Activated T-cell treated with anti-CD3 and anti-CD28 coated beads, Interleukin-2, amount 50 U/mL, for 24 hours (primary cell): ENCODE measurements around the gene CRTC3.
"Not testable (repeated sequence)": the region's sequence is repeated elsewhere in the genome, so short reads cannot be mapped to it uniquely, and the experiment has no call there.

Source experiments
- DNase-seq: peaks from one replicate; pipeline ENCODE4 v3.0.0-alpha.2; 2020
- H3K27ac Mint-ChIP-seq: 2 replicates; pipeline ENCODE4 v1.8.0; 2020; ENCODE audit warnings: mild to moderate bottlenecking, mixed read lengths
- H3K27me3 Mint-ChIP-seq: 2 replicates; pipeline ENCODE4 v1.8.0; 2020; ENCODE audit warnings: mixed read lengths
- H3K36me3 Mint-ChIP-seq: 2 replicates; pipeline ENCODE4 v1.8.0; 2020; ENCODE audit warnings: low read depth, mixed read lengths
- H3K4me1 Mint-ChIP-seq: 2 replicates; pipeline ENCODE4 v1.8.0; 2020; ENCODE audit warnings: low read depth, mixed read lengths
- H3K4me3 Mint-ChIP-seq: 2 replicates; pipeline ENCODE4 v1.8.0; 2020; ENCODE audit warnings: mild to moderate bottlenecking, moderate library complexity, mixed read lengths
- H3K9me3 Mint-ChIP-seq: 2 replicates; pipeline ENCODE4 v1.8.0; 2020; ENCODE audit warnings: mixed read lengths

CRTC3 gene

GRCh38 chr15:90646662-90647305, 117.1 kb downstream of the CRTC3 start:
- H3K9me3 Mint-ChIP-seq = no peaks in the 10 kb centered on the region
- no peak overlapping the region for H3K4me3 Mint-ChIP-seq
- peaks cover 25% of the 10 kb centered on the region for H3K36me3 Mint-ChIP-seq
- no peaks in the 10 kb centered on the region for H3K27me3 Mint-ChIP-seq
- no peak overlapping the region for H3K27ac Mint-ChIP-seq
- peaks cover 29% of the 10 kb centered on the region for H3K4me1 Mint-ChIP-seq
- no peak for DNase-seq

- no peaks in the 10 kb centered on the region for H3K9me3 Mint-ChIP-seq
- H3K36me3 Mint-ChIP-seq = peaks cover 20% of the 10 kb centered on the region
- H3K27me3 Mint-ChIP-seq = no peaks in the 10 kb centered on the region
- H3K27ac Mint-ChIP-seq = no peak overlapping the region
- DNase-seq = no peak
- H3K4me3 Mint-ChIP-seq = no peak overlapping the region
- peaks cover 29% of the 10 kb centered on the region for H3K4me1 Mint-ChIP-seq
Observed at GRCh38 chr15:90647326-90647725, 117.6 kb downstream of the CRTC3 start.

- peak overlapping the region; percentile 92 for H3K27ac Mint-ChIP-seq
- peaks cover 9% of the 10 kb centered on the region for H3K36me3 Mint-ChIP-seq
- no peaks in the 10 kb centered on the region for H3K27me3 Mint-ChIP-seq
- peak; percentile 70 for DNase-seq
- peaks cover 29% of the 10 kb centered on the region for H3K4me1 Mint-ChIP-seq
- no peaks in the 10 kb centered on the region for H3K9me3 Mint-ChIP-seq
- H3K4me3 Mint-ChIP-seq = peak overlapping the region; percentile 60
Observed at GRCh38 chr15:90648137-90649070, 118.7 kb downstream of the CRTC3 start.

DNA sequence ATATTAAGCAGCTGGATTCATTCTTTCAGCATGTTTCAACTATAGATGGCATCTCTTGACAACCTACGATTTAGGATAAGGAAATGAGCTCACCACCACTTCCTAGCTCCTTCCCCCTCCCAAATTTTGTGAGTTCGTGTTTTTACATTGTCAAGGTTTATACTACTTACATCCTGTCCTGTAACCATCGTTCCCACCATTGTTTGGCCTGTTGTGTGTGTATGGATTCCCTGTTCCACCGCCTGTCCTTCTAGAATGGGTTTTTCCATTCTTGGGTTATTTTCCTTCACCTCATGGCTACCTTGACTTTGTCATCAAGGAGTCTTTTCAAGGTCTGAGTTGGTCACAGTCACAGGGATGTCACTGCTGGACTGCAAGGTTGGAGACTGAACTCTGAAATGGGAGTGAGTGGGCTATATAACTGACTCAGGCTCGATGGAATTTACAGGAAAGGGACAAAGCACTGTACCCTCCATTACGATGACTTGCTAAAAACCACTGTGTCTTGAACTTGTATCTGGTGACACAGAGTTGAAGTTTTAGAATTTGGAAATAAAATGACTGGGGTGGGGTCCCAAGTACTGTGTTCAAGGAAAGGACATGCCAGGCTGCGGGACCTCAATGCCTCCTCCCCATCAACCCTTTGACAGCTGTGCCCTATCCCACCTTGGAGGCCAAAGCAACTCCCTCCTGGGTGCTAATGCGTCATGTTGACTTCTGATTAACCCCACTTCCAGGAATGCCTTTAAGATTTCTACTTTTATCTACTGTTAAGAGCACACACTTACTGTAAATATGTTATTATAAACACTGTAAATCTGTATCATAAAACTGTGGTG, 120.6 kb downstream of the CRTC3 start:
- Mint-ChIP-seq H3K4me3 (no peak overlapping the region), H3K27me3 (peaks cover 5% of the 10 kb centered on the region), H3K4me1 (peaks cover 36% of the 10 kb centered on the region), H3K36me3 (no peaks in the 10 kb centered on the region), H3K9me3 (no peaks in the 10 kb centered on the region), H3K27ac (peak overlapping the region; percentile 10)
- no peak for DNase-seq

DNA sequence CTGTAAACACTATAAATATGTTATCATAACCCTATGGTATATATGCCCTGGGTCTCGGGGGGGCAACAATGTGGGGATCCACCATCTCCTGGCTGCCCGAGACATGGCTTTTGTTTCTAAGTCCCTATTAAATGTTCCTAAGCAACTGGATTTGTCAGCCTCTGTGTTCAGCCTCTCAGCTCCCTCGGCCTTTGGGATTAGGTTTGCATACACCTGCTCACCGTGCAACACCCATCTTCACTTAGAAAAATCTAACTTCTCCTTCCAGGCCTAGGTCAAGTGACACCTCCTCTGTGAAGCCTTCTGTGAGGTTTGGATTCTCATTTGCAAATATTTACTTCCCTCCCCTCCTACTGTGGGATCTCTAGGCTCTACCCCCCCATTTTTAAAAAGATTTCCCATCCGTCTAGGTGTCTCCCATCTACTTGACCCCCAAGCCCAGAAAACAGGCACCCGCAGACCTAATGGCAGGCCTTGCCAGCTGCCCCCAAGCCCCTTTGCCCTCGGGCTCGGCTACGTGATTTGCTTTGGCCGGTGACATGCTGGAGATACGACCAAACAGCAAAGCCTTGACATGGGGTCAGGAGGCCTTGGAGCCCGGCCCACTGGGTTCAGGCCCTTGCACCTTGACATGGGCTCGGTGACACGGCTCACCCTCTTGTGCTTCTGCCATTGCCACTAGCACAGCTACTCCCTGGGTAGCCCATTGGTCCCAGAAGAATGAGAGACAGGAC, 121.4 kb downstream of the CRTC3 start:
- H3K4me1 Mint-ChIP-seq = peaks cover 38% of the 10 kb centered on the region
- H3K27me3 Mint-ChIP-seq = peaks cover 10% of the 10 kb centered on the region
- DNase-seq = no peak
- no peaks in the 10 kb centered on the region for H3K36me3 Mint-ChIP-seq
- no peak overlapping the region for H3K4me3 Mint-ChIP-seq
- no peak overlapping the region for H3K27ac Mint-ChIP-seq
- no peaks in the 10 kb centered on the region for H3K9me3 Mint-ChIP-seq

GRCh38 chr15:90654233-90655136, 124.8 kb downstream of the CRTC3 start:
- Mint-ChIP-seq H3K9me3 (no peaks in the 10 kb centered on the region), H3K27ac (no peak overlapping the region), H3K4me1 (peaks cover 50% of the 10 kb centered on the region), H3K27me3 (peaks cover 37% of the 10 kb centered on the region), H3K4me3 (no peak overlapping the region), H3K36me3 (no peaks in the 10 kb centered on the region)
- no peak for DNase-seq

DNA sequence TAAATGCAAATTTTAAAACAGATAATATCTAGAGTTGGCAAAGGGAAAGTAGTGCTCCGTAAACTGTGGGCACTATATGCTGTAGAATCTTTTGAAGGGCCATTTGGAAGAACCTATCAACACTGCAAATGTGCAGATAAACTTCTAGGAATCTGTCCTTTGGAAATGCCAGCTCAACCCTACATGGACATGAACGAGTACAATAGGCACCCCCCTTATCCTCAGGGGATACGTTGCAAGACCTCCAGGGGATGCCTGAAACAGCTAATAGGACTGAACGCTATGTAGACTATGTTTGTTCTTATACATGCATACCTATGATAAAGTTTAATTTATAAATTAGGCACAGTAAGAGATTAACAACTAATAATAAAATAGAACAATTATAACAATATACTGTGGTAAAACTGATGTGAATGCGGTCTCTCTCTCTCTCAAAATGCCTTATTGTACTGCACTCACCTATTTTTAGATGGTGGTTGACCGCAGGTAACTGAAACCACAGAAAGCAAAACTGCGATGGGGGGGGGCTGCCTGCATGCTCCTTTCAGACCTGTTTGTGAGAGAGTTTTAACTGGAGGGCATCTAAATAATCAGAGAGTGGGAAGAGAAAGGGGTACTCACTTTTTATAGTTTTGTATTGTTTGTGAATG, 127.9 kb downstream of the CRTC3 start:
- Mint-ChIP-seq H3K27me3 (peaks cover 42% of the 10 kb centered on the region), H3K4me1 (peaks cover 65% of the 10 kb centered on the region), H3K4me3 (peak overlapping the region; percentile 38)
- DNase-seq = peak; percentile 62
- not testable (repeated sequence) for H3K36me3 Mint-ChIP-seq, H3K27ac Mint-ChIP-seq, H3K9me3 Mint-ChIP-seq

GRCh38 chr15:90659481-90659880, 129.8 kb downstream of the CRTC3 start:
- Mint-ChIP-seq H3K9me3 (no peaks in the 10 kb centered on the region), H3K4me1 (peaks cover 74% of the 10 kb centered on the region), H3K27me3 (peaks cover 57% of the 10 kb centered on the region), H3K4me3 (no peak overlapping the region), H3K27ac (no peak overlapping the region), H3K36me3 (no peaks in the 10 kb centered on the region)
- DNase-seq = no peak

- Mint-ChIP-seq H3K9me3 (no peaks in the 10 kb centered on the region), H3K27me3 (peaks cover 57% of the 10 kb centered on the region), H3K4me1 (peaks cover 72% of the 10 kb centered on the region), H3K27ac (peak overlapping the region; percentile 46), H3K4me3 (peak overlapping the region; percentile 59), H3K36me3 (no peaks in the 10 kb centered on the region)
- DNase-seq = peak; percentile 77
Observed at GRCh38 chr15:90660195-90660998, 130.7 kb downstream of the CRTC3 start.

GRCh38 chr15:90660999-90661330, 131.2 kb downstream of the CRTC3 start:
- peaks cover 54% of the 10 kb centered on the region for H3K27me3 Mint-ChIP-seq
- peak overlapping the region; percentile 46 for H3K27ac Mint-ChIP-seq
- peak overlapping the region; percentile 59 for H3K4me3 Mint-ChIP-seq
- not testable (repeated sequence) for H3K36me3 Mint-ChIP-seq, H3K9me3 Mint-ChIP-seq, DNase-seq
- peaks cover 77% of the 10 kb centered on the region for H3K4me1 Mint-ChIP-seq

DNA sequence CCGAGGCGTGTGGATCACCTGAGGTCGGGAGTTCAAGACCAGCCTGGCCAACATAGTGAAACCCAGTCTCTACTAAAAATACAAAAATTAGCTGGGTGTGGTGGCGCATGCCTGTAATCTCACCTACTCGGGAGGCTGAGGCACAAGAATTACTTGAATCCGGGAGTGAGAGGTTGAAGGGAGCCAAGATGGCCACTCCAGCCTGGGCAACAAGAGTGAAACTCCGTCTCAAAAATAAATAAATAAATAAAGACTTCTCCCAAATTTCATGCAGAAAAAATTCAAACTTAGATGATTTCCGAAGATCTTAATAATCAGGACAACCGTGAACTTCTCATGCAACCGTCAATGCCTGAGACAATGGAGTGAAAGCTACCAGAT, 134.3 kb downstream of the CRTC3 start:
- Mint-ChIP-seq H3K27me3 (peaks cover 36% of the 10 kb centered on the region), H3K4me1 (peaks cover 65% of the 10 kb centered on the region), H3K4me3 (peak overlapping the region; percentile 71)
- not testable (repeated sequence) for H3K9me3 Mint-ChIP-seq, H3K36me3 Mint-ChIP-seq, DNase-seq, H3K27ac Mint-ChIP-seq

- H3K9me3 Mint-ChIP-seq = no peaks in the 10 kb centered on the region
- no peaks in the 10 kb centered on the region for H3K36me3 Mint-ChIP-seq
- DNase-seq = no peak
- peaks cover 29% of the 10 kb centered on the region for H3K27me3 Mint-ChIP-seq
- H3K4me1 Mint-ChIP-seq = peaks cover 58% of the 10 kb centered on the region
- peak overlapping the region; percentile 71 for H3K4me3 Mint-ChIP-seq
- H3K27ac Mint-ChIP-seq = peak overlapping the region; percentile 26
Observed at GRCh38 chr15:90664650-90665287, 135.0 kb downstream of the CRTC3 start.
